GM18868 (cell line): ENCODE data around the gene SMAD4.
"Not testable (repeated sequence)": the region's sequence is repeated elsewhere in the genome, so short reads cannot be mapped to it uniquely, and the experiment has no call there.

Experiments used
- ATAC-seq: cut with Tn5 transposase; IDR thresholded peaks from one replicate; pipeline ENCODE4 v1.9.1; 2021; ENCODE audit warnings: mild to moderate bottlenecking, moderate library complexity; ENCODE audit not compliant: unreplicated experiment

SMAD4 gene

DNA sequence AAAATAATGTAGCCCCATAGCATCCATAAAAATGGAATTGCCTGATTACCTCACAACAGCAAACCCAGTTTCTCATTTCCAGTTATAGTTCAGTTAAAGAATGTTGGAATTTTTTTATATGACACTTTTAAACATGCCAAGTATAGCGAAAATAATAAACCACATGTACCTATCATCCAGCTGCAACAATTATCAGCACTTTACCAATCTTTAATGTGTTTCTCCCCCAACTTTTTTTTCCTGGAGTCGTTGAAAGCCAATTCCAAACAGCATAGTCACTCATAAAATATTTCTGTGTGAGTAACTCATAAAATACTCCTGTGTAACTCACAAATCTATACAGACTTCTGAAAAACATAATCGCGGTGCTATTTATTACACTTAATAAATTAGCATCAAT, 38.1 kb downstream of the SMAD4 start:
- no peak for ATAC-seq

- ATAC-seq: no peak
Measured at GRCh38 chr18:51069885-51070284, 39.9 kb downstream of the SMAD4 start.

DNA sequence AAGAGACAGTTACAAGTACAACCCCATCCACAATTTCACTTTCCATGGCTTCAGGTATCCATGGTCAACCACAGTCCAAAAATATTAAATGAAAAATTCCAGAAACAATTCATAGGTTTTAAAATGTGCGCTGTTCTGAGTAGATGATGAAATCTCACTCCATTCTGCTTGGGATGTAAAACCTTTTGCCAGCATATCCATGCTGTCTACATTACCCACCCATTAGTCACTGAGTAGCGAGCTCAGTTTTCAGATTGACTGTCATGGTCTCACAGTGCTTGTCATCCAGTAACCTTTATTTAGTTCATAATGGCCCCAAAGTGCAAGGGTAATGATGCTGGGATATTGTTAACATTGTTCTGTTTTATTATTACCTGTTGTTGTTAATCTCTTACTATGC, 40.5 kb downstream of the SMAD4 start:
- no peak for ATAC-seq

DNA sequence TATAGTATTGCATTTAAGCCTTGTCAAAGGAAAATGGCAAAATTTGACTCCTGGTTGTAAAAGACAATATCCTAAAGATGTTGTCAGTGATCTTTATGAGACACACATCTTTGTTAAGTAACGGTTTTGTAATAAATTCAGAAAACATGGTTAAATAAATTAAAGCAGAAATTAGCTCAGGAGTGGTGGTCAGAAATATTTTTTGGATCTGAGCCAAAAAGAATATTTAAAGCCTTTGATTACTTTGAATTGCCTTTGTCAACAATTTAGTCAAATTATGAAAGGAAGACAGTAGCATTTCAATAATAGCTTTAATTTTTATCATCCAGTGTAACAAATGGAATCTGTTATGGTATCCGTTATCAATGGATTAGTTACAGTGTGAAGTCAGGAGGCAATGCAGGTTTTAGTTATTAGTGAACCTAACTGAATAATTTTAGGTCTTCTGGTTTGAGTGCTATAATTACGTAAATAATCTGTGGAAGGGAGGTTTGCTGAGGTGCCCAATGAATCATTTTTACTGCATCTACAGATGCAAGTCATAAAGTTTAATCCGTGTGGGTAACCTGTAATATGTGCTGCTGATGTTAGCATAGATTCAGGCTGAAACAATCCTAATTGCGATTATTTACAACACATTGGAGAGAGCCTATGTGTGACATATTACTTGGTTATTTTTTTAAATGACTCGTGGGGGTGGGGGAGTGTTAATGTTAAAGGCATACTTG, 42.7 kb downstream of the SMAD4 start:
- no peak for ATAC-seq

GRCh38 chr18:51074605-51075004, 44.6 kb downstream of the SMAD4 start:
- ATAC-seq: peak; percentile 89

DNA sequence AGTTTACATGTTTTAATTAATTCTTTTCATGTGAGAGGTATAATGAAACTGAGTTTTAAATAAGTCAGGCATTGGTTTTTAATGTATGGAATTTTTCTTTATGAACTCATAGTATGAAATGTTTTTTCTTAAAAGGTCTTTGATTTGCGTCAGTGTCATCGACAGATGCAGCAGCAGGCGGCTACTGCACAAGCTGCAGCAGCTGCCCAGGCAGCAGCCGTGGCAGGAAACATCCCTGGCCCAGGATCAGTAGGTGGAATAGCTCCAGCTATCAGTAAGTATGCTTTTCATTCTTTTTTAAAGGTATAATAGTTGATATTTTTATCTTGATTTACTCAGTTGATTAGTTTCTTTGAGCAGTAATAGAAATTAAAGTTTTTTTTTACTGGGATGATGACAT, 46.5 kb downstream of the SMAD4 start:
- no peak for ATAC-seq

DNA sequence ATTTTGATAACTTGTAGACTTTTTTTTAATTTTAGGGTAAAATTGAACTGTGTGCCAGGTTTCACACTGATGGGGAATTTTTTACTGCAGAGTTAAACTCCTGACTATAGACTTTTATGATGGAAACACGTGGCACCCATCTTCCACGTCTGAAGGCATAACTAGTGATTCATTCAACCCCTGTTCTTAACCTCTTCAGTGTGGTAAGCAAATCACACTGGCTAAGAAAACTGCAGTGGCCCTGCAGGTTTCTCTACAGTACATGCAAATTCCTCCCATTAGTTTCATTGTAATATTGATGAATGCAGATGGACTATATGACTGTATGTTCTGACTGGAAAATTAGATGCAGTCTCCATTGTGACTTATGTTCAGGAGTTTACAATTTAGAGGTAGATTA, 47.2 kb downstream of the SMAD4 start:
- ATAC-seq: peak; percentile 64

DNA sequence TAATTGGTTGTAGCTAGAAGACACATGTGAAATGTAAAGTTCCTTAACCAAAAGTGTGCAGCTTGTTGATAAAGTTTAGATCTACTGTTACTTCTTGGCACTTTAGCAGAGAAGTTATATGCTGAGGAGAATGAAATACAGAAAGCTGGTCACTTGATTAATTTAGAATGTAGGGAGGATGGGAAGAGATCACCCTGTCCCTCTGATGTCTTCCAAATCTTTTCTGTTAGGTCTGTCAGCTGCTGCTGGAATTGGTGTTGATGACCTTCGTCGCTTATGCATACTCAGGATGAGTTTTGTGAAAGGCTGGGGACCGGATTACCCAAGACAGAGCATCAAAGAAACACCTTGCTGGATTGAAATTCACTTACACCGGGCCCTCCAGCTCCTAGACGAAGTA, 48.0 kb downstream of the SMAD4 start:
- no peak for ATAC-seq

- peak; percentile 88 for ATAC-seq
Measured at GRCh38 chr18:51082571-51083267, 52.7 kb downstream of the SMAD4 start.

DNA sequence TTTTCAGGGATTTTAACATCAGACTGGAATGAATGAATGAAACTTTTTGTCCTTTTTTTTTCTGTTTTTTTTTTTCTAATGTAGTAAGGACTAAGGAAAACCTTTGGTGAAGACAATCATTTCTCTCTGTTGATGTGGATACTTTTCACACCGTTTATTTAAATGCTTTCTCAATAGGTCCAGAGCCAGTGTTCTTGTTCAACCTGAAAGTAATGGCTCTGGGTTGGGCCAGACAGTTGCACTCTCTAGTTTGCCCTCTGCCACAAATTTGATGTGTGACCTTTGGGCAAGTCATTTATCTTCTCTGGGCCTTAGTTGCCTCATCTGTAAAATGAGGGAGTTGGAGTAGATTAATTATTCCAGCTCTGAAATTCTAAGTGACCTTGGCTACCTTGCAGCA, 53.4 kb downstream of the SMAD4 start:
- ATAC-seq: no peak

GRCh38 chr18:51088410-51088809, 58.4 kb downstream of the SMAD4 start:
- no peak for ATAC-seq

- no peak for ATAC-seq
Measured at GRCh38 chr18:51089691-51090090, 59.7 kb downstream of the SMAD4 start.

GRCh38 chr18:51091270-51091669, 61.3 kb downstream of the SMAD4 start:
- no peak for ATAC-seq

DNA sequence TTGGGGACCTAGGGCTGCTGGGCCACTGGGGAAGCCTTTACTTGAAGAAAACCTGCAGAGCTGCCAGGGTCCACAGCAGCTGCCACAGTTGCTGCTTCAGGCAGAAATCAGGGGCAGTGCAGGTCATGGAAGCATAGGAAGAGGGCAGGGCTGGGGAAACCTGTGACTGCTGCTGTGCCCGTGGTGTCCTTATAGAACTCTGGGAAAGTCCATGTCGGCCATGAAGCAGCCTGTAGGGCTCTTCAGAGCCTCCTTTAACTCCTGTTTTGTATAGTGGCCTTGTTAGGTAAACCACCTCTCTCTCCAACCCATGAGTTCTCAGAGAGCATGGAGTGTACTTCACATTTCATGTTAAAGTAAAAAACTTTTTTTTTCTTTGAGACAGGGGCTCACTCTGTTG, 62.1 kb downstream of the SMAD4 start:
- no peak for ATAC-seq

DNA sequence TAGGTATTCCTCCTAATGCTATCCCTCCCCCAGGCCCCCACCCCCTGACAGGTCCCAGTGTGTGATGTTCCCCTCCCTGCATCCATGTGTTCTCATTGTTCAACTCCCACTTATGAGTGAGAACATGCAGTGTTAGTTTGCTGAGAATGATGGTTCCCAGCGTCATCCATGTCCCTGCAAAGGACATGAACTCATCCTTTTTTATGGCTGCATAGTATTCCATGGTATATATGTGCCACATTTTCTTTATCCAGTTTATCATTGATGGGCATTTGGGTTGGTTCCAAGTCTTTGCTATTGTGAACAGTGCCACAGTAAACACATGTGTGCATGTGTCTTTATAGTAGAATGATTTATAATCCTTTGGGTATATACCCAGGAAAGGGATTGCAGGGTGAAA, 63.0 kb downstream of the SMAD4 start:
- ATAC-seq: not testable (repeated sequence)

GRCh38 chr18:51097021-51097822, 67.2 kb downstream of the SMAD4 start:
- no peak for ATAC-seq

GRCh38 chr18:51098082-51098481, 68.1 kb downstream of the SMAD4 start:
- no peak for ATAC-seq

DNA sequence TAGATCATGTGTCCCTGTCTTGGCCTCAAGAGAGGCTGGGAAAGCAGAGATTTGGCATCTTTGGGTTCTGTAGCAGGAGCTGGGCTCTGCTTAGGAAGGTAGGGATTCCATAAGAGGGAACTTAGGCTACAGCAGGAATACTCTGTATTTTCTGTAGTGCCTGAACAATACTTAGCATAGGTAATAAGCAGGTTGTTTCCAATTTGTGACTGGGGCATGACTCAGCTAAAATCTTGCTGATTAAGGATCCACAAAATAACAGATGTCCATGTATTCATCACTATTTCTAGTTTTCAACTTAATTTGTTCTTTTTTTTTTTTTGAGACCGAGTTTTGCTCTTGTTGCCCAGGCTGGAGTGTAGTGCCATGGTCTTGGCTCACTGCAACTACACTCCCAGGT, 68.5 kb downstream of the SMAD4 start:
- no peak for ATAC-seq

- ATAC-seq: no peak
Measured at GRCh38 chr18:51100385-51101120, 70.5 kb downstream of the SMAD4 start.

DNA sequence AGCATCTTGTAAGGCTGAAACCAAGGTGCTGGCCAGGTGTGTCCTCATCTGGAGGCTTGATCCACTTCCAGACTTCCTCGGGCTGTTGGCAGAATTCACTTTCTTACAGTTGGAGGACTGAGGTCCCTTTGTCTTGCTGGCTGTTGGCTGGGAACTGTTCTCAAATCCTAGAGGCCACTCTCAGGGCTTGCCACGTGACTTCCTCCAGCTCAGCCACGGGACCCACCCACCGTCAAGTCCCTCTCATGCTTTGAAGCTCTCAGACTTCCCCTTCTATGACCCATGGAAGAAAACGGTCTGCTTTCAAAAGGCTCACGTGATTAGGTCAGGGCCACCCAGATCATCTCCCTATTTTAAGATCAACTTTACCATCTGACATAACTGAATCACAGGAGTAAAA, 77.1 kb downstream of the SMAD4 start:
- ATAC-seq: peak; percentile 54
